Activated effector memory CD4-positive, alpha-beta T cell treated with anti-CD3 and anti-CD28 coated beads, Interleukin-2, amount 50 U/mL, for 16 hours (primary cell): ENCODE results near the gene CENPP.
"Not testable (repeated sequence)": the region's sequence is repeated elsewhere in the genome, so short reads cannot be mapped to it uniquely, and the experiment has no call there.

Source experiments
- DNase-seq: peaks from one replicate; pipeline ENCODE4 v3.0.0-alpha.2; 2020

CENPP gene

DNA sequence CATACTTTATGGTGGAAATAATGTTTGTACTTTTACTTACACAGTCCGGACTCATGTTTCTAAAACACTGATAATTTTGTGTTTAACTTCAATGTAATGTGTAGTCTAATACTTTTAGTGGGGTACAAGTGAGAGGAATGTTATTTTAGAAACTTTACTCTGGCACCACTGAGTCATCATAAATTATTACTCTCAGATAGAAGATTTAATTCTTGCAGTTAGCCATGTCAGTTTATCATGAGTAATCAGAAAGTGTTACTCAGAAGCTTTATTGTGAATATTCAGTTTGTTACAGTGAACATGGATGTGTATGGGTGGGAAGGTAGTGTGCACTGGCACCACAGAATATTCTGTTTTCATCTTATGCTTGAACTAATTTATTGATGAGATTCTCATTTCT, 58.6 kb downstream of the CENPP start:
- DNase-seq, result no peak

DNA sequence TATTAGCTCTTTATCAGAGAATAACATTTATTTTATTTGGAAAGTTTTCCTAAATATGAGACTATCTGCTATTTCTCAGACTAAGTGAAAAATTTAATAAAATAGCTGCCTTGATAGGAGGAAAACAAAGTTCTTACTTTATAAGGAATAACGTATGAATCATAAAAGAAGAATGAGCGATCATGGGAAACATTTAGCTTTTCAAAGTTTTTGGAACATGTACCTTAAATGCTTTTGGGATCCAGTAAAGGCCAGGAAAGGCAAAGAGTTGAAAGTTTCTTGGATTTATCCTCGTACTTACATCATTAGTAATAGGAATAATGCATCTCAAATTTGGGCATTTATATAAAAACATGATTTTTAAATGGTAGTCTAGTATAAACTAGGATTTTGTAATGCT, 59.2 kb downstream of the CENPP start:
- DNase-seq, result no peak

DNA sequence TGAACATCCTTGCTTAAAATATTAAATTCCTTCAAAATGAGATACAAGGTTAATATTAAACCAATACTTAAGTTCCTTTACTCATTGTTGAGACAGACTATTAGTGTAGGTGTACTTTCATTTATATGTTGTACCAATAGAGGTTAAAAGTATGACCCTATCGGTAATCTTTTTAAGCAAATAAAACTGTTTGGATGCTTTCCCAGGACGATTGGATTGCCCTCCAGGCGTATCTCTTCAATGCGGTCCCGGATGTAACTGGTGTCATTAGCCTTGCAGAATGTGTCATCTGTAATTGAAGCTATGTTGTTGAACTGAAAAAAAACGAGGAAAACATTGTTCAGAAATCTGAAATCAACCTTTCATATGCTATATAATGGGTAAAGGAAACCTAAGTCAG, 59.7 kb downstream of the CENPP start:
- no peak for DNase-seq

GRCh38 chr9:92385953-92386352, 60.2 kb downstream of the CENPP start:
- no peak for DNase-seq

- DNase-seq, result no peak
Observed at GRCh38 chr9:92392690-92393089, 66.9 kb downstream of the CENPP start.

DNA sequence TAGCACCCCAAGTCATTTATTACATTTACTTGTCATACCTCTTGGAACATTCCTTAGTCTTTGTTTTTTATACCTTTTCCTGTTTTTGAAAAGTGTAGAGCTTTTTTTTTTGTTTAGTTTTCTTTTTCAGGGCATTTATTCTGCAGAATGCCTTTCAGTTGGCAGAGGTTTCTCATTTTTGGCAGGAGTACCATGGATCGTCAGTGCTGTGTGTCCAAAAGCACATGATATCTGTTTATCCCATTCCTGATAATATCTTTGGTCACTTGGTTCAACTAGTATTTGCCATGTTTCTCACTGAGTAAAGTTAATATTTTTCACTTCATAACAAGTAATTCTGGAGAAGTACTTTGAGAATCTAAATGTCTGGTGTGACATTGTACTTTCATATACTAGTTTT, 67.9 kb downstream of the CENPP start:
- DNase-seq, result no peak

DNA sequence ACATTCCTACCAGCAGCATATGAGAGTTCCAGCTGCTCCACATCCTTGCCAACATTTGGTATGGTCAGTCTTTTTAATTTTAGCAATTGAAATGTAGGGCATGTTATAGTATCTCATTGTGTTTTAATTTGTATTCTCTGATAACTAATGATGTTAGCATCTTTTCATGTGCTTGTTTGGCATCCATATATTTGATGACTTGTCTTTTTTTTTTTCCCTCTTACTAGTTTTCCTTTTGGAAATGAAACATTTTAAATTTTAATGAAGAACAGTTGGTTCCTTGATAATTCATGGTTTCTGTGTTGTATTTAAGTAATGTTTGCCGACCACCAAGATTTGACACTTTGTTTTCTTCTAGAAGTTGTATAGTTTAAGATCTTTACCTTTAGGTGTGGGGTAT, 69.9 kb downstream of the CENPP start:
- no peak for DNase-seq

GRCh38 chr9:92397853-92398252, 72.1 kb downstream of the CENPP start:
- DNase-seq, result no peak

- no peak for DNase-seq
Observed at GRCh38 chr9:92402360-92402759, 76.6 kb downstream of the CENPP start.

DNA sequence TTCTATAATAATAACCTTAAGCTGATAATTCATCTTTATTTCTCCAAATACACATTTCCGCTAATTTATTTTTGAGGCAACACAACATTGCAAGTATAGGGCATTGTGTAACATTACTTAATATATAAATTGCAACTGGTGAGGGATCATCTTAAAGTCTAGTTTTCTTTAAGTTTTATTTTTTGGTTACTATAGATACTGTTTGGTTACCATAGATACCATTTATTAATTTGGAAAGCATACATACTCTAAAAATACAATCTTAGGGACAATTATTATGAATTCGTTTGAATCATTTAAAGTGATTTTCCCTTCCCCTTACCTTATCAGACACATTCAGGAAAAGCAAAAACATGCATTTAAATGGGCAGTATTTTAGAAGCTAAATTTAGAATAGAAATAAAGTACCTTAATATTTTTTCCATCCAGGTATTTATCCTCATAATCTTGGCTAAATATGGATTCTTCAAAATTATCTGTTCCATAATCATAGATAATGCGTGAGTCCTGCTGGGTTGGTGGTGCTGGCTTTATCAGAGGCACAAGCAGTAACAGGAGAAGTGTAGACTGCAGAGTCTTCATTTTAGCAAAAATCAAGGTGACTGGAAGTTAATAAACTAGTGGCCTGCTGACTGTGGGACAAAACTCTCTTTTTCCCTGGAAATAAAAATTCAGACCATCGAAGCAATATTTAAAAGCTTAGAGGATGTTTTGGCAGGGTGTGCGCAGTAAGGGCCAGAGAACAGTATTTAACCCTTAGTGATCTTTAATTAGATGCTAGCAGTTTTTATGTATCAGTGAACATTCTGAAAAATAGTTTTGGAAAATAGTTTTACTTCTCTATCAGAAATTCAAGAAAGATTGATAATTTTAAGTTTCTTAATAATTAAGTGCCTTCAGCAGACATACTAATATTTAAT, 77.3 kb downstream of the CENPP start:
- DNase-seq, result no peak

DNA sequence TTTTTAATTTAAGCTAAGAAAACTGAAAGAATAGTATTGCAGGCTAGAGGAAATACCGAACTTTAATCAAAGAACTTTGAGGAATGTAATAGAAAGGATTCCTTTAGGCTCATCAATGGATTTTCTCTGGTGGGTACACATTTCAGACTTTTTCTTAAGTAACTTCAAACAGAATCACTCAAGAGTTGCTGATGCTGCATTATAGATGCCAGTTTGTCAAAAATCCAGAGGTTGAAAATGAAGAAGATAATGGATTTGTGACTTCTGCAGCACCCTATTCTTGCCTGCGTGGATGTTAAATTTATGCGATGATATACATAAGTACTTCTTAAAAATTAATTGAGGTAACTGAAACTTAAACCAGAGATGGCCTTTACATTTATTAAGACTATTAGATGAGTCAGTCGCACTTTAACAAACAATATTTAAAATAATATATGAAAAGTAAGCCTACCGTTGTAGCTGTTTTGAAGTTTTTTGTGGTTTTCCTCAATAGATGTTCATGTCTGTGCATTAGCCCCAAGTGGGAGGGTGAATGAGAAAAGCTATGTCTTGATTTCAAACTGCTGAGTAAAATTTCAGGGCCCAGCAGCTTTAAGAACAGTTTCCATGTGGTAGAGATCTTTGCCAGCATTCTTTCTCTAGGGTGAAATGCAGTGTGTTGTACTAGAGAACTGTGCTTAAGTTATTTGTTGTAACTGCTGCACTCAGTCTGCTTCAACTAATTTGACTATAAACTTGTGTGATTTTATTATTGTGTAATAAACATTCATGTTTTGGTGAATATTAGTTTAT, 78.5 kb downstream of the CENPP start, which contains the start of gene OGN:
Gene OGN, minus strand, starts transcription at position 537 of the 795 bp plus-strand sequence. CDS start 1,171 bp downstream, outside the sequence.
- DNase-seq, result no peak

- DNase-seq, result no peak
Observed at GRCh38 chr9:92405818-92406217, 80.1 kb downstream of the CENPP start.

DNA sequence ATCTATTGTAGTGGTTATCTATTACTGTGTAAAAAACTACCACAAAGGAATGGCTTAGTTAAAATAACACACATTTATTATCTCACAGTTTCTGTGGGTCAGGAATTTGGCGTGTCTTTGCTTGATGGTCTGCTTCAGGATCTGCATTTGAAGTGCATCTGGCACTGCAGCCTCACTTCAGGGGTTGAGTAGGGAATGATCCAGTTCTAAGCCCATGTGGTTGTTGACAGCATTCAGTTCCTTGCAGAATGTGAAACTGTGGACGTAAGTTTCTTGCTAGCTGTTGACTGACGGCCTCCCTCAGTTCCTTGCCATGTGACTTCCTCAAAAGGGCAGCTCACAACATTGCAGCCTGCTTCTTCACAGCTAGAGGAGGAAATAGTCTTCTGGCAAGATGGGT, 80.7 kb downstream of the CENPP start:
- DNase-seq, result peak; percentile 68

- no peak for DNase-seq
Observed at GRCh38 chr9:92407818-92408217, 82.1 kb downstream of the CENPP start.

- no peak for DNase-seq
Observed at GRCh38 chr9:92408747-92409478, 83.2 kb downstream of the CENPP start.

DNA sequence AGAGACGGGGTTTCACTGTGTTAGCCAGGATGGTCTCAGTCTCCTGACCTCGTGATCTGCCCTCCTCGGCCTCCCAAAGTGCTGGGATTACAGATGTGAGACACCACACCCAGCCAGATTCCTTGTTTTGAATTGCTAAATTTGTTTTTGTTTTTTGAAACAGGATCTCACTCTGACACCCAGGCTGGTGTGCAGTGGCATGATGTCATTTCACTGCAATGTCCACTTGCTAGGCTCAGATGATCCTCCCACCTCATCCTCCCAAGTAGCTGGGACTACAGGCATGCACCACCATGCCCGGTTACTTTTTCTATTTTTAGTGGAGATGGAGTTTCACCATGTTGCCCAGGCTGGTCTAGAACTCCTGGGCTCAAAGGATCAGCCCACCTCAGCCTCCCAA, 85.4 kb downstream of the CENPP start:
- not testable (repeated sequence) for DNase-seq

DNA sequence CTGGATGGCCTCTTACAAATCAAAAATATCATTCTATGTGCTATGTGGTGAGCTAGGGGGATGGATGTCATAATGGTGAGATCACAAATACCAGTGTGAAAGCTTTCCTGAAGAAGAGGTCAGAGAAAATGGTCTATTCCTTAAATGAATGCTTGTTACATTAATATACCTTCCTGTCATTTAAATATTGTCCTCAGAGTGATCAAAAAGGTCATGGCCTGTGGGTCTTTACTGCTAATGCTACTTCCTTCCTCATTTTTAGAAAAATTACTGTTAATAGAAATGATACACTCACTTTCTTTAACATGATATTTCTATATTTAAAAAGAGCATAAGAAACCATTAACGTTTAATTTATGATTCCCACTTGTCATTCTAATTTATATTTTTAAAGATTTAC, 88.8 kb downstream of the CENPP start:
- no peak for DNase-seq

- no peak for DNase-seq
Observed at GRCh38 chr9:92422611-92423338, 97.0 kb downstream of the CENPP start.

GRCh38 chr9:92423612-92424011, 97.9 kb downstream of the CENPP start:
- DNase-seq, result no peak

DNA sequence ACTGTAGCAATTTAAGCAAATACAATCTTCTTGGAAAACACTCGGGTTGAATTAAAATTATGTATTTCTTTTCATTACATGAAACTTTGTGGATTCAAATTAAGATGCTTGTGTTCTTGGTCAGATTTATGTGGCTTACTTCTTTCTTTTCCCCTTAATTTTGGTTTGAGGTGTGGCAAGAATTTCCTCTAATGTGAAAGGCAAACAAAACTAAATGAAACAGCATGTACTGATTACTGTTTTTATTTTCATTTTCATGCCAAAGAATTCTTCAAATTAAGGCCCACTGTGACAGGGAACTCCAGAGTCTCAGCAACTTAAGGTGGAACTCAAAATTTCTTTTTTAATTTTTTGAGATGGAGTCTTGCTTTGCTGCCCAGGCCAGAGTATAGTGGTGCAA, 98.6 kb downstream of the CENPP start, which contains the start of gene OMD:
Gene OMD, minus strand, starts transcription at position 132 of the 400 bp plus-strand sequence. CDS start 6,913 bp downstream, outside the sequence.
- no peak for DNase-seq

DNA sequence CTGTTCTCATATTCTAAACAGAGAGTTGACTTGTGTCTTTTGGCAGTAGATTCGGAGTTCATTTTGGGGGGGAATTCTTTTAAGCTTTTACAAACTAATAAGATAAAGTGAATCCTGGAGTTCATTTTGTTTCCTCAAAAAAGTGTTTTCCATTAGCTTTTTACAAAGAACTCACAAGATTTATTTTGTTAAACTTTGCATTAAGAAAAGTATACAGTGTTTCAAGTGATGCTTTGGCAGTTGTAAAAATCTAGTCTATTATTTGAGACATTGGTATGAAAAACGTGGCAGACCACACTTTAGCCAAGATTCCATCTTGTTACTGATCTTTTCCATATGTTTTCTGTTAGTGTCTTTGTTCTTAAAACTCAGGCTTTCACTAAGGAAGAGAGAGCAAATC, 99.7 kb downstream of the CENPP start:
- DNase-seq, result no peak

DNA sequence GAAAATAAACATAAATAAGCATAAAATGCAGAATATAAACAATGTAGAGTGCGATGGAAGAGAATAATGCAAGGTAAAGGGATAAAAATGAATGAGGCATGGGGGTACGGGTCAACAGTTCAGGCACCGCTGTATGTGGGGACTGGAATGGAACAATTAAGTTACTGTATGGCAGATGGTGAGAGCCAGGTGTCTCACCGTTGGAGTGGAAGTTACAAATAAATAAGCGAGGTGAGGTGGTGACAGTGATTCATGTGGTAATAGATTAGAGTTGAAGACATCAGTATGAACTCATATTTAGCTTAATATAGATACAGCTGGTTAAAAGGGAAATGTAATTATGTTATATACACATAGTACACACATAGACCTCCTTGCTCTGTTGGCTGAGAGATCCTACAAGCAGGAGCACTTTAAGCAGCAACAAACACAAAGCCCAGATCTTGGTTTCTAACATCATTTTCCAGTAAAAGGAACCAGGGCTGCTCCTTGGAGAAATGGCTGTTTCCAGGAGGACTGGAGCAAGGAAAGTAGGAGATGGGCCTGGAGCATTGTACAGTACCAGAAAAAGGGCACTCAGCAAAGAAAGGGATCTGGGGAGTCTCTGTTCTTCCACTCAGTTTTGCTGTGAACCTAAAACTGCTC, 100.9 kb downstream of the CENPP start:
- no peak for DNase-seq
